Fibroblast of mammary gland (primary cell): ENCODE measurements around the gene DGUOK.
A peak's percentile ranks its signal among the peaks of the same experiment; 100 is the strongest.

Experiments used
- DNase-seq: peaks from one replicate; pipeline ENCODE4 v3.0.0-alpha.2; 2010; ENCODE audit warnings: low read depth
- H3K4me3 ChIP-seq: 2 replicates; pipeline ENCODE4 v1.5.1; 2011; ENCODE audit warnings: low read depth, mild to moderate bottlenecking, low read length, moderate library complexity; ENCODE audit not compliant: control insufficient read depth
- TF ChIP-seq, protein P1 (sequence below): conservative IDR thresholded peaks from 2 replicates; pipeline ENCODE4 v1.5.1; 2011; ENCODE audit warnings: low read depth, low read length, inconsistent platforms; ENCODE audit not compliant: control insufficient read depth, insufficient read depth

DGUOK gene

GRCh38 chr2:73970141-73970803, 43.6 kb downstream of the DGUOK start:
- TF ChIP-seq, protein P1, sequence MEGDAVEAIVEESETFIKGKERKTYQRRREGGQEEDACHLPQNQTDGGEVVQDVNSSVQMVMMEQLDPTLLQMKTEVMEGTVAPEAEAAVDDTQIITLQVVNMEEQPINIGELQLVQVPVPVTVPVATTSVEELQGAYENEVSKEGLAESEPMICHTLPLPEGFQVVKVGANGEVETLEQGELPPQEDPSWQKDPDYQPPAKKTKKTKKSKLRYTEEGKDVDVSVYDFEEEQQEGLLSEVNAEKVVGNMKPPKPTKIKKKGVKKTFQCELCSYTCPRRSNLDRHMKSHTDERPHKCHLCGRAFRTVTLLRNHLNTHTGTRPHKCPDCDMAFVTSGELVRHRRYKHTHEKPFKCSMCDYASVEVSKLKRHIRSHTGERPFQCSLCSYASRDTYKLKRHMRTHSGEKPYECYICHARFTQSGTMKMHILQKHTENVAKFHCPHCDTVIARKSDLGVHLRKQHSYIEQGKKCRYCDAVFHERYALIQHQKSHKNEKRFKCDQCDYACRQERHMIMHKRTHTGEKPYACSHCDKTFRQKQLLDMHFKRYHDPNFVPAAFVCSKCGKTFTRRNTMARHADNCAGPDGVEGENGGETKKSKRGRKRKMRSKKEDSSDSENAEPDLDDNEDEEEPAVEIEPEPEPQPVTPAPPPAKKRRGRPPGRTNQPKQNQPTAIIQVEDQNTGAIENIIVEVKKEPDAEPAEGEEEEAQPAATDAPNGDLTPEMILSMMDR, result no peak
- H3K4me3 ChIP-seq, result no peak overlapping the region
- DNase-seq, result no peak

DNA sequence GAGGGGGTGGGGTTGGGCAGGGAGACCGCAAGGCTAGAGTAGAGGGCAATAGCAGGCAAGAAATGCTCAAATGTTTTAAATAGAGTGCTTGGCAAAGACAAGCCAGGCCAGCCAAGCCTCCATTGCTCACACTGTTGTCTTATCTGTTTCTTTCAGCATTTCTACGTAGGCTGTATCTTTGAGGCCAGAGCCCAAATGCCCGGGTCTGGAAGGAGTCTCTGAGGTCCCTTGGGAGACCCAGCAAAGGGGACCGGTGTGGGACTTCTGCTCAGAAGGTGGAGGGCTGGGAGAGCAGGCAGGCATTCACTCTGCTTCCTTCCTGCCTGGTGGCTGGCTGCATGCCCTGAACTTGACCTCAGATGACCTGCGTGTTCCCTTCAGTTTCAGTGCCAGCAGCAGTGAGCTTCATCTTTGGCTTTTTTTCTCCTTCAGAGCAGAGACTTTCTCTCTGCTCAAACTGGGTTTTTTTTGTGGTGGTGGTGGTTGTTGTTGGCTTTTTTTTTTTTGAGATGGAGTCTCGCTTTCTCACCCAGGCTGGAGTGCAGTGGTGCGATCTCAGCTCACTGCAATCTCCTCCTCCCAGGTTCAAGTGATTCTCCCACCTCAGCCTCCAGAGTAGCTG, 44.3 kb downstream of the DGUOK start:
- TF ChIP-seq, protein P1, result no peak
- no peak overlapping the region for H3K4me3 ChIP-seq
- peak; percentile 44 for DNase-seq

DNA sequence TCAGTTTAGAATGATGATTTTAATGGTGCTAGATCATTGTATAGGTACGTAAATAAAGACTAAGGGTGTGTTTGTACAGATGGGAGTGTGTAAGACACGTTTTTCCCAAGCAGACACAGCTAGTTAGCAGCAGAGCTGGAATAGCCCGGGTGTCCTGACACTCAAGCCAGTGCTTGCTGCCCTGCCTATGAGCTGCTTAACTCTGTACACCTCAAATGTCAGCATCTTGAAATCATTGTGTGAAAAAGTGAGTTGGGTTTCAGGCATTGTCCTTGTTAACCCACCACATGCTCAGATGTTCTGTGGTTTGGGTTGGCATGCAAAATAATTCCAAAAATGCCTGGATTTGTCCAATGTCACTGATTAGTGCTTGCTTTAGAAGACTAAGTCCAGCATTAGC, 45.0 kb downstream of the DGUOK start:
- no peak overlapping the region for H3K4me3 ChIP-seq
- DNase-seq, result no peak
- TF ChIP-seq, protein P1, result no peak

DNA sequence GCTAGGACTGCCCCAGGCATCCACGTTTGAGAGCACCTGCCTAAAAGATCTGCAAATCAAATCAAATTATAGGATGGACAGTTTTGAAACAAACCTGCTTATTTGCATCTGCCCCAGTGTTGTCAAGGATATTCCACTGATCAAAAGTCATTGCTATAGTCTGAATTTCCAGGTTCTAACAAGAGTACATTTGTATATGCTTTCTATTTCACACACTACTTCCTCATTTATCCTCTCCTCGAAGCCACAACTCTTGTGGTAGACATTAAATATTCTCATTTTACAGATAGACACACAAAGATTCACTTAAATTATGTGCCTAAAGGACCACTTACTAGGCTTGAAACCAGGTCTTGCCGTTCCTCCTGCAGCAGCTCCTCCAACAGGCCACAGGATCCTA, 46.2 kb downstream of the DGUOK start:
- no peak for DNase-seq
- TF ChIP-seq, protein P1, result no peak

GRCh38 chr2:73975731-73976130, 49.1 kb downstream of the DGUOK start:
- TF ChIP-seq, protein P1, result no peak

More for the DNA sequence above, 46.2 kb downstream of the DGUOK start:
- H3K4me3 ChIP-seq, result no peak overlapping the region

GRCh38 chr2:73976803-73977202, 50.1 kb downstream of the DGUOK start:
- TF ChIP-seq, protein P1, result no peak

More at GRCh38 chr2:73975731-73976130, 49.1 kb downstream of the DGUOK start:
- H3K4me3 ChIP-seq, result no peak overlapping the region
- DNase-seq, result no peak

GRCh38 chr2:73977466-73977865, 50.8 kb downstream of the DGUOK start:
- TF ChIP-seq, protein P1, result no peak
- DNase-seq, result no peak
- H3K4me3 ChIP-seq, result no peak overlapping the region

More at GRCh38 chr2:73976803-73977202, 50.1 kb downstream of the DGUOK start:
- no peak overlapping the region for H3K4me3 ChIP-seq
- DNase-seq, result no peak
